CD4-positive, alpha-beta T cell treated with Interleukin-2 at 100 ng/mL for 4 hours (primary cell): ENCODE measurements around the gene KCNAB1.

Source experiments
- DNase-seq: peaks from one replicate; pipeline ENCODE4 v3.0.0-alpha.2; 2020; ENCODE audit warnings: low spot score

KCNAB1 gene

GRCh38 chr3:156317462-156318074 lies 197.2 kb downstream of the KCNAB1 start:
- DNase-seq: no peak

- no peak for DNase-seq
These were observed 201.6 kb downstream of the KCNAB1 start for GRCh38 chr3:156321945-156322344.

DNA sequence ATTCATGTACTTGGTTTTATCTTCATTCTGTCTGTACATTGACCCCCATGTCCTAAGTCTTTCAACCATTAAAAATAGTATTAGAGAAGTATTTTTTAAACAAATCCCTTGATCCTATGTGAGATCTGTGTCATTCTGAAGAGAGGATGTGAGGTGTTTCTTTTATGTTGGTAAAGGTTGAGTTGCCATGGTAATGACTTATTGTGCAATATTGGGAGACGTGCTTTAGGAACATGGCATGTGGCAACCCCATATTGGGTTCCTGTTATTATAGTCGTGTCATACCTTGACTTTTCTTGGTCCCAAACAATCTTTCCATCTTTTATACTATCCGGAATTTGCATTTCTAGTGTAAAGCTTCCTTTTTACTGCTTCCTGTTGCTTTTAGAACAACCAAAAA lies 203.1 kb downstream of the KCNAB1 start:
- no peak for DNase-seq

DNA sequence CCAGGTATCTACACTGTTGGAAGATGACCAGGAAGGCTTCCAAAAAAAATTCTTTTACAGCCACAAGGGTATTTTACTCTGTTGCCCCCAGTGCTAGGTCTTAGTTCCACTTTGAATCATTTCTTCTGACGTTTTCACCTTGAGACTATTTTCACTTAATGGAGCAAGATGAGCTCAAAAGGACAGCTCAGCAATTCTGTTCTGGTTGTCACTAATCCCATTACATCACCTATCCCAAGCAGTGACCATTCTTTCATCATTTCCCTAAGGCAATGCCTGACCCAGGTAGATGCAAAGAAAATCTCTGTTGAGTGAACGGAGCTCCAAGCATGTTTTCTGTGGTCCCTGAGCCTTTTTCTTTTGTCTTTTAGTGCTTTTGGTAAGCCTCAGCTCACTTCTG lies 210.0 kb downstream of the KCNAB1 start:
- no peak for DNase-seq

GRCh38 chr3:156332304-156332703 lies 211.9 kb downstream of the KCNAB1 start:
- no peak for DNase-seq

- no peak for DNase-seq
These were observed 214.6 kb downstream of the KCNAB1 start for GRCh38 chr3:156334841-156335545.

DNA sequence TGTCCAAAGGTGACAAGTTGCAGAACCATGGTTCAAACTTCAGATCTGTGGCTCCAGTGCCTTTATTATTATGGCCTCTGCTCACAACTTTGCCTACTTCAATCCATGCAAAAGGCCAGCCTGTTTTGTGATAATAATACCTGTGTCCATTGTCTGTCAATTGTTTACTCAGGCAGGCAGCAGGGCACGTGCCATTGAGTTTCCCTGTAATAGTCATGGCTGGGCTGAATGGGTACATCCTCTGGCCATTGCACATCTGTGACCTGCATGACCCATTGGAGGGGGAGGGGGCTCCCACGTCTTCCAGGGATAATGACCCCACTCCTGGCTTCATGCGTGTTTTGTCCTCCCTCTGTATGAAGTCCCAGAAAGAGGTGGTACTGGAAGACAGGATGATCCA lies 219.1 kb downstream of the KCNAB1 start:
- DNase-seq: no peak

DNA sequence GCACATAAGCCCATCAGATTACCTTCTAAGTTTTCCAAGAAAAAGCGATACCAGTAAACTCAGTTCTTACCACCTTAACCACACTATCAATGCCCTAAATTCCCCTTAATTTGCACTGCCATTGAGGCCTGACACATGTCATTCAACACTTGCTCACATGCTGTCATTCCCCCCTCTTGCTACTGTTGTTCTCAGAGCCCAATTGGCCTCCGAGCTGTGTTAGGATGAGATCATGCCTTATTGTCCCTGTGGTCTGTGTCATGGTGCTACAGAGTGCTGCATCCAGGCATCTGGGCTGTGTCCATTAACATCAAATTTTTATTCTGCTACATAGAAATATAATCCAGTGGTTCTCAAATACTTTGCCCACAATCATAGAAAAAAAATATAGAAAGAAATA lies 221.0 kb downstream of the KCNAB1 start:
- DNase-seq: no peak

- DNase-seq: no peak
These were observed 221.5 kb downstream of the KCNAB1 start for GRCh38 chr3:156341831-156342416.

DNA sequence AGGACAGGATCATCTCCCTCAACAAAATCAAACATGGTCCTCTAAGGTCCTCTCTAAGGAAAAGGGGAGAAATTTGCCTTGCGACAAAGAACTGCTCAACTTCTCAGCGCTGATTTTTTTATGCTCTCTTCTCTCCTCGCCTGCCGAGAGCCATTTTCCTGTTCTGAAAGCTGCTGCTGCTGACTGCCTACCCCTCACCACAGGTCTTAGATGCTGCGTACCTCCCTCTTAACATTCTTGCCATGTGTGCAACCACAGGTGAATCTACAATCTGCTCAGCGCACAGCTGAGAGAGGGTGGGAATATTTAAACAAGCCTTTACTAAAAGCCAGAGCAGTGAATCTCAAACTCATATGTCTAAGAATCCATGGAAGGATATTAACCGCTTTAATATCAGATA lies 223.8 kb downstream of the KCNAB1 start:
- DNase-seq: no peak

DNA sequence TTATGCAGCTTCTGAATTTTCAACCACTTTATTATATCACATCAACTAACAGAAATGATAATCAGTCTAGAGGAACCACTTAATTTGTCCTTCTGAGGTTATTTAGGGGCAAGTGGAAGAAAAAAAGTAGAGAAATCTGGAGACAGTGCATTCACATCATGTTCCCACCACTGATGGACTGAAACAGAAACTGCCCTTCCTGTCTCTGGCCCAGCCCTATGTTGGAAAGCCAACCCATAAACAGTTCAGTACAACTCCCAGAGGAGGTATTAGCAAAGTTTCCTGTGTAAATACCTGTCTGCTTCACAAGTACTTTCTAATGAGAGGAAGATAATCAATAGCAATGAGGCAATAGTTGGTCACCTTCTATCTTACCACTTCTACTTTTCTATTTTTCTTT lies 228.7 kb downstream of the KCNAB1 start:
- no peak for DNase-seq

DNA sequence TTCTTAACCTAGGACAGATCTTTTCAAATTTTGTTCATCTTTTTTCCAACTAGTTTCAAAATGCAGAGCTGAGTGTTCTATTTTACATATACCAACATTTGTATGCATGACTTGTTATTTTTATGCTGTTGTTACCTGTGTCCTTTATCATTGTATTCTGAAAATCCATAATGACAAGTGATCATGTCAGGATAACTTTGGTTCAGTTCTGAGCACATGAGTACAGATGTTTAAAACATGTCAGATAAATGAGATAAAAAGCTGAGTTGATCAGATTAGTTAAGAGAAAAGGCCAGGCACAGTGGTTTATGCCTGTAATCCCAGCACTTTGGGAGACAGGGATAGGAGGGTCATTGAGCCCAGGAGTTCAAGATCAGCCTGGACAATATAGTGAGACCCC lies 229.6 kb downstream of the KCNAB1 start:
- no peak for DNase-seq

- no peak for DNase-seq
These were observed 230.4 kb downstream of the KCNAB1 start for GRCh38 chr3:156350781-156351180.

DNA sequence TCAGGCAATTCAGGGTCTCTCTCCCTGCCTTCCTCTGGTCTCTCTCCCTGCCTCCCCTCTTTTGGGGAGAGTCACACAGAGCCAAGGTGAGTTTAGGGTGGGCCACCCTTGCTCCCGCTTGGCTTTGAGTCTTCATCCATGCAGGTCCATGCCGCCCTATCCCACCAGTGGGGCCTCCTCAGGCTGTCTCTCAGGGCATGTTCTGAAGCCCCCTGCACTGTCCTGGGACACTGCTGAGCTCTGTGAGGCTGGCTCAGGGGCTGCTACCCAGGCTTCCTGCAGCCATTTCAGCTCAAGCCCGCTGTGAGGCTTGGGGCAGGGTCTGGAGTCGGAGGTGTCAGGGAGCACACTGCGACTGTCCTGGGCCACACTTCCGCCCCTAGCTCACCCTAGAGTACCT lies 231.4 kb downstream of the KCNAB1 start:
- DNase-seq: no peak

DNA sequence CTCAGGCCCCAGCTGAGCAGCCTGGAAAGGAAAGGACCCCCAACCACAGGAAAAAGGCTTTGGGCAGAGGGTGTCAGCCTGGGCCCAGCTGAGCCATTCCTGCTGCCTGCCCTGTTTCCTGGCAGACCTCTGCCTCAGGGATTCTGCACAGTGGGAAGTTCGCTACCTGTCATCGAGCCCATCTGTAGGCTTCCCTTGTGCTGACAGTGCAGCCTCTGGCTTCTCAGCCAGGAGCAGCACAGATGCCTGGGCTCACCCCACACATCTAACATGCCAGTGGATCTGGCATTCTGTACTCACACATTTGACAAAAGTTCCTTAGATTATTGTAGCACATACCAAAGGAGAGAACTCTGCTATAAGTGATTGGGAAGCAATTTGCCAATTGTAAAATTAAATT lies 232.3 kb downstream of the KCNAB1 start:
- DNase-seq: no peak

DNA sequence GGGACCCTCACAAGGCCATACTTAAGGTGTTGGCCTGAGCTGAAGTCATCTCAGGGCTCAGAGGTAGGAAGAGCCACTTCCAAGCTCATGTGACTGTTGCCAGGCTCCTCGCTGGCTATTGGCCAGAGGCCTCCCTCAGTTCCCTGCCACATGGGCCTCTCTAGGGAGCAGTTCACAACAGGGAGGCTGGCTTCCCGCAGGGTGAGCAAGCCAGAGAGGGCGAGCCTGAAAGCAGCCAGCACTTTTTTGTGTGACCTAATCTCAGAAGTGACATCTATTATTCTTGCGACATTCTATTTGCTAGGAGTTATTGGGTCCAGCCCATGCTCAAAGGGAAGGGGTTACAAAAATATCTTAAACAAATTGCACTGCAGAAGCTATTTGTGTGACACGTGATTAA lies 233.2 kb downstream of the KCNAB1 start:
- DNase-seq: no peak

DNA sequence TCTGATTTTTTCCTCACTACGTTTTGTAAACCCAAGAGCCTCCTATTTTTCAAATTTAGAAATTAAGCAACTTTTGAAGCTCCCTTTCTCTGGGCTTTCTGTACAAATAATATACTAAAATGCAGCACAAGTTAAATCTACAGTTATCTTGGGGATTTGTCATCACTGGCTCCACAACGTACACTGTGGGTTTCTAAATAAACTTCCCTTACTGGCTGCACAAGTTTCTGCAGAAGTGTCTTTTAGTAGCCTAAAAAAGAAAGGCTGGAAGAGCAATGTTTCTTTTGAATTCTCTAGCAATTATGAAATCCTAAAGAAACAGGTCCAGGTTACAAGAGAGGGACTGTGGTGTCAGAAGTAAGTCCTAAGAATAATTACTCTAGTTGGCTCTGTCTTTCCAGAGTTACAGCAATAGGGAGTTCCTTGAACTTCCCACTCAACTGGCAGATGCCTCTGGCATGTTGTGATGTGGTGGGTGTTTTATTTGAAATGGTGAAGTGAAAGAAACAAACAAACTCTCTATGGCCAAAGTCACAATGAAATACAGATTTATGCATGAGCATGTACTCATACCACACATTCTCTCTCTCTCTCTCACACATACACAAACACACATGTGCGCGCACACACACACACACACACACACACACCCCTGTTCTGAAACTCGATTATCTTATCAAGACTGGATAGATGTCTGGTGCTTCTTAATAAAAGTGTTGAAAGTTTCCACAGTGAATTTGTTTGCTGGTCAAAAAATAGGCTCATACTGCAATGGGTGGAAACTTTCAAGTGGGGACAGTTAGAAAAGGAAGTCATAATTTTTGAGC lies 236.4 kb downstream of the KCNAB1 start:
- no peak for DNase-seq

DNA sequence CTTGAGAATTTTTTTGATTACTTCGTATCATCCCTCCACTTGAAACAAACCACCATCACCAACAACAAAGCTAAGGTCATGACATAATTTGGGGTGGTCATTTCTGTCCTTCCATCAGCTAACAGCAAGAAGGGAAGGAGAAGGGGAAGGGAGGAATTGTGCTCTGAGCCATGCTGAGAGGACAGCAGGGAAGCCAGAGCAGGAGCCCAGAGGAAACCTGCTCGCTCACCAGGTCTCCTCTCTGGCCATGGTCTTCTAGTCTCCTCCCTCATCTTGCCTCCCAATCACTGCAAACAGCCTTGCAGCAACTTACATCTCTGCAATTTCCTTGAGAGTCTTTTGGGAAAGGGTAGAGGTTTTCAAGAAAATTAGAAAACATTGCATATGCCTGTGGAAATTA lies 237.9 kb downstream of the KCNAB1 start:
- DNase-seq: no peak

DNA sequence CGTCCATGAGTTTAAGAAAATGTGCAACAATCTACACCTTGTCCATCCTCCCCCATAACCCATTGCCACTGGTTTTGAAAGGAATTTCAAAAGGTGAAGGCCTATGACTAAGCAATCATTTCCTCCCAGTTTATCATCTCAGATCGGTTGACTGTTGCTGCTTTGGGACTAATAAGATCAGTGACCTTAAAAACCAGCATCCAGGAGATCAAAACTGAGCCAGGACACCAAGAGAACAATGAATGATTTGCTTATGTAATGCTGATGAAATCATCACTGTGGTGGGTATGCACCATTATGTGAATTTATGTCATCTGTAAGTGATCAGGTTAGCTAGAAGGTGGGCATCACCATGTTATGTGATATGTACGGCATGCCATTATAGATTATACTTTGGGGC lies 239.0 kb downstream of the KCNAB1 start:
- DNase-seq: no peak

- no peak for DNase-seq
These were observed 239.7 kb downstream of the KCNAB1 start for GRCh38 chr3:156360083-156360482.

- DNase-seq: no peak
These were observed 240.6 kb downstream of the KCNAB1 start for GRCh38 chr3:156360963-156361362.

DNA sequence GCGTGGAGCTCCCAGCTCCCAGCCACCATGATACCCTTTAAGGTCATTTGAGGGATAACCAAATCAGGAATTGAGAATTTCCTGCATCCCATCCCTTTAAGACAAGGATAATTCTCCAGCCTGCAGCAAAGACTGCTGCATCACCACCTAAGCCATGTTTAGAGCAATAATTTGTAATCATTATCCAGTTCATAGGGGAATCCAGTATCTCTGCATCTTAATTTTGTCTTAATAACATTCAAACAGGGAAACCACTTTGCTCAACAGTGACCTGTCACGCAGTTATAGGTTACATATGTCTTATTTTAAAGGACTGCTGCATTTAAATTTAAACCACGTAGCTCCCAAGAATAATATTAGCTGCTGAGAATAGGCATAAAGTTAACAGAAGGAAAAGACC lies 246.2 kb downstream of the KCNAB1 start:
- DNase-seq: no peak

DNA sequence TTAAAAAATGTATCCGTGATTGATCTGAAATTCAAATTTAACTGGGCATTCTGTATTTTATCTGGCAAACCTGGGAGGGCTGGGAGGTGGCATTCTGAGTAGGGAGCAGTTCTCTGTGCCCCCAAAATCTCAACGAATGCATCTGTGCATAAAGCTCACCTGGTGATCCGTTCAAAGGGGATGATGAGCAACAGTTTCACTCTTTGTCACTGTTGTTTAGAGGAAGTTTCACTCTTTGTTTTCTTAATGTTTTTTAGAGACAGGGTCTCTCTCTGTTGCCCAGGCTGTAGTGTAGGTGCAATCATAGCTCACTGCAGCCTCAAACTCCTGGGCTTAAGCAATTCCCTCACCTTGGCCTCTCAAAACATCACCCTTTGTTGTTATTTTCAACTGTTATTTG lies 247.8 kb downstream of the KCNAB1 start:
- DNase-seq: no peak
